ENCODE results near the gene KCNK5. TPM values are rescaled to one million over a fixed set of nuclear protein-coding genes. Genes with fewer than 3 reads are reported as not detected.

KCNK5 gene
- total and polyA plus RNA-seq, 9 of the 15 experiments (the other 6 are each of a cell fraction or from before 2014, with no cell fraction given) = 1.5 to 45.8 (median 25.8) TPM

GRCh38 chr6:39224011-39224410 is 5.3 kb downstream of the KCNK5 start:
- intact Hi-C loops (cut with micrococcal nuclease) (loop anchor here (10.0 kb wide), 1 partner anchor 109 kb away; the partner anchor contains the start of gene SAYSD1), in situ Hi-C loops (cut with MboI) (no loop called here)
- TF ChIP-seq ZNF639 (CRISPR knock-in tag; conservative IDR thresholded peaks at IDR 0.05 in 1 of 2, IDR thresholded peaks at IDR 0.05 in 1 of 2) (0 out of 4 replicates have a peak, but pooled peaks of 1 of the 2 experiments have one; percentile 41), ZNF696 (CRISPR knock-in tag; conservative IDR thresholded peaks at IDR 0.05) (no peak), MAZ (CRISPR knock-in tag; conservative IDR thresholded peaks at IDR 0.05 in 1 of 2, IDR thresholded peaks at IDR 0.05 in 1 of 2) (0 out of 4 replicates have a peak, but pooled peaks of 1 of the 2 experiments have one; percentile 15), ZNF140 (CRISPR knock-in tag; IDR thresholded peaks at IDR 0.05) (no peak), ARID4B (CRISPR knock-in tag; IDR thresholded peaks at IDR 0.05) (no peak), BRD9 (IDR thresholded peaks at IDR 0.05; ENCODE audit: low read depth, partially characterized antibody) (no peak)
- H3K4me1 ChIP-seq (replicated peaks in 1 of 2; ENCODE audit: control insufficient read depth in 2 of 2, insufficient read depth in 2 of 2, low read length in 2 of 2) = peaks cover 59 to 77% of the 10 kb centered on the region in 2 experiments
- FAIRE-seq = no peak
- H3K9me3 ChIP-seq (replicated peaks; ENCODE audit: control insufficient read depth, insufficient read depth, low read depth, low read length) = no peaks in the 10 kb centered on the region
- no peak for DNase-seq (ENCODE audit: extremely low read depth in 1 of 4, low spot score in 3 of 4)
- peak overlapping the region in 1 of 2 experiments; percentile 82; a peak in 3 of 4 replicates for H3K9ac ChIP-seq (ENCODE audit: insufficient read depth in 1 of 2, low read depth in 2 of 2, low read length in 2 of 2)
- H3K36me3 ChIP-seq (ENCODE audit: control insufficient read depth, insufficient read depth, low read length) = peaks cover 65% of the 10 kb centered on the region
- H3K27me3 ChIP-seq (ENCODE audit: control insufficient read depth in 2 of 2, insufficient read depth in 2 of 2, low read length in 2 of 2) = no peaks in the 10 kb centered on the region
- peaks cover 100% of the 10 kb centered on the region for H3K79me2 ChIP-seq (ENCODE audit: control insufficient read depth, insufficient read depth, low read length)
- WGBS (ENCODE audit: insufficient coverage, low coverage, missing lambda C conversion rate) = 48% methylated on average over 2 of the region's 2 CpGs
- H4K20me1 ChIP-seq (replicated peaks; ENCODE audit: control insufficient read depth, insufficient read depth, low read length) = peaks cover 20% of the 10 kb centered on the region; the same call in 1 of the 2 replicates
- H2AFZ ChIP-seq (ENCODE audit: low read depth, low read length) = no peak overlapping the region
- peak overlapping the region; percentile 9; the same call in 1 of the 2 replicates for H3K4me3 ChIP-seq
- H3K4me2 ChIP-seq (ENCODE audit: insufficient read depth, low read length) = peak overlapping the region; percentile 91
- ChIA-PET POLR2A (interaction anchor here (0.6 to 2.5 kb wide), 6 partner anchors 8 to 496 kb away, joined by 3 to 14 read pairs (median 4); no protein-coding TSS in a partner anchor), CTCF (ENCODE audit: low intra/inter-chr PET ratio) (no interaction called here)
- no TSS peak for BruUV-seq (replicated peaks)
- H3K9me1 ChIP-seq (ENCODE audit: control insufficient read depth, insufficient read depth, low read length) = peaks cover 8% of the 10 kb centered on the region
- no peak for ATAC-seq
- H3K27ac ChIP-seq (ENCODE audit: extremely low read depth, low read depth, low read length) = peak overlapping the region; percentile 92
